RWPE2 (cell line): ENCODE results near the gene HOXC11.

ENCODE experiments used
- ATAC-seq: fragments of 200-7000 bp; cut with Tn5 transposase; 3 replicates; pipeline ENCODE4 v1.9.1; 2021; ENCODE audit warnings: low read depth
- DNase-seq: peaks from one replicate; pipeline ENCODE4 v3.0.0-alpha.2; 2020; ENCODE audit warnings: low spot score
- H3K27ac ChIP-seq: fragments of 450-650 bp; 2 replicates; pipeline ENCODE4 v1.5.1; 2017; ENCODE audit warnings: mild to moderate bottlenecking; ENCODE audit not compliant: poor library complexity, severe bottlenecking
- H3K27me3 ChIP-seq: fragments of 250-450 bp; sonication (Bioruptor Pico); 2 replicates; pipeline ENCODE4 v1.5.1; 2021; ENCODE audit warnings: mild to moderate bottlenecking, moderate library complexity; ENCODE audit not compliant: insufficient read depth, poor library complexity, severe bottlenecking
- H3K36me3 ChIP-seq: fragments of 250-450 bp; sonication (Bioruptor Pico); 2 replicates; pipeline ENCODE4 v1.5.1; 2020; ENCODE audit warnings: low read depth, mild to moderate bottlenecking, moderate library complexity
- H3K4me1 ChIP-seq: fragments of 250-450 bp; sonication (Bioruptor Pico); 2 replicates; pipeline ENCODE4 v1.5.1; 2021; ENCODE audit warnings: mild to moderate bottlenecking, moderate library complexity; ENCODE audit not compliant: insufficient read depth, poor library complexity, severe bottlenecking
- H3K4me3 ChIP-seq: fragments of 250-450 bp; sonication (Bioruptor Pico); 2 replicates; pipeline ENCODE4 v1.5.1; 2021; ENCODE audit warnings: mild to moderate bottlenecking, moderate library complexity; ENCODE audit not compliant: severe bottlenecking
- H3K9me3 ChIP-seq: fragments of 250-450 bp; sonication (Bioruptor Pico); 2 replicates; pipeline ENCODE4 v1.5.1; 2021; ENCODE audit warnings: mild to moderate bottlenecking, moderate library complexity; ENCODE audit not compliant: severe bottlenecking
- TF ChIP-seq, protein P1 (sequence below): fragments of 450-650 bp; IDR thresholded peaks from one replicate; pipeline ENCODE4 v1.5.1; 2017; ENCODE audit warnings: mild to moderate bottlenecking, moderate library complexity; ENCODE audit not compliant: poor library complexity, severe bottlenecking

HOXC11 gene

DNA sequence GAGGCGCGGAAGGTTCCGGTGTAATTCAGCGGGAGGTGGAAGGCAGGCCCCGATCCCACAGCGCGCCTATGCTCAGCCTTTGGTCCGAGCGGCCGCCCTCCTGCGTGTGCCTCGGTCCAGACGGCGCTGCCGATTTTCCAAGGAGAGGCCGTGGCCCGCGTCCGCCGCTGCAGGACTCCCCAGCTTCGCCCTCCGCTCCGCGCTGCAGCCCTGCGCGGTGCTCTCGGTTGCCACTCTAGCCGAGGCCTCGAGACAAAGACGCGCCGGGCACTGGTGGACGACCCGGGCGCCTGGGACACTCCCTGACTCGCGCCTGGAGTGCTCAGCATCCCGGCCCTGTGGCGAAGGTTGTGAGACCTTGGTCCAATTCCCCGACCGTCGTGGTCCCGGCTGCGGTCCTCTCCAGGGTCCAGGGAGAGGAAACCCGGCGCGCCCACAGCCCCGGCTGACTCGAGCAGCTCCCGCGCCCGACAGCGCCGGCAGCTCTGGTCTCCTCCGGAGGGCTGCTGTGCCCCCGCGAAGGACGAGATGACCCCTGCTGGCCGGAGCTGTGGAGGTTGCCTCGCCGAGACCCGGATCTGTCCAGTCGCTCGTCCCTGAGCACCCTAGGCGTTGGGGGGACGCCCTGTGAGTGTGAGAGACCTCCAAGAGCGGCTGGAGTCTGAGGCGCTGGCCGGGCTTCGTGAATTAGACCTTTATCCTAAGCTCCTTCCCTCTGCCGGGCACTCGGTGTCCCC lies 11.7 kb upstream of the HOXC11 start:
- DNase-seq (peak; percentile 54), ATAC-seq (peak; percentile 43)
- Histone ChIP-seq H3K9me3 (no peaks in the 10 kb centered on the region), H3K4me1 (no peaks in the 10 kb centered on the region), H3K27ac (no peak overlapping the region), H3K36me3 (no peaks in the 10 kb centered on the region), H3K4me3 (no peak overlapping the region), H3K27me3 (peaks cover 100% of the 10 kb centered on the region)
- TF ChIP-seq, protein P1, sequence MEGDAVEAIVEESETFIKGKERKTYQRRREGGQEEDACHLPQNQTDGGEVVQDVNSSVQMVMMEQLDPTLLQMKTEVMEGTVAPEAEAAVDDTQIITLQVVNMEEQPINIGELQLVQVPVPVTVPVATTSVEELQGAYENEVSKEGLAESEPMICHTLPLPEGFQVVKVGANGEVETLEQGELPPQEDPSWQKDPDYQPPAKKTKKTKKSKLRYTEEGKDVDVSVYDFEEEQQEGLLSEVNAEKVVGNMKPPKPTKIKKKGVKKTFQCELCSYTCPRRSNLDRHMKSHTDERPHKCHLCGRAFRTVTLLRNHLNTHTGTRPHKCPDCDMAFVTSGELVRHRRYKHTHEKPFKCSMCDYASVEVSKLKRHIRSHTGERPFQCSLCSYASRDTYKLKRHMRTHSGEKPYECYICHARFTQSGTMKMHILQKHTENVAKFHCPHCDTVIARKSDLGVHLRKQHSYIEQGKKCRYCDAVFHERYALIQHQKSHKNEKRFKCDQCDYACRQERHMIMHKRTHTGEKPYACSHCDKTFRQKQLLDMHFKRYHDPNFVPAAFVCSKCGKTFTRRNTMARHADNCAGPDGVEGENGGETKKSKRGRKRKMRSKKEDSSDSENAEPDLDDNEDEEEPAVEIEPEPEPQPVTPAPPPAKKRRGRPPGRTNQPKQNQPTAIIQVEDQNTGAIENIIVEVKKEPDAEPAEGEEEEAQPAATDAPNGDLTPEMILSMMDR: peak; percentile 27

DNA sequence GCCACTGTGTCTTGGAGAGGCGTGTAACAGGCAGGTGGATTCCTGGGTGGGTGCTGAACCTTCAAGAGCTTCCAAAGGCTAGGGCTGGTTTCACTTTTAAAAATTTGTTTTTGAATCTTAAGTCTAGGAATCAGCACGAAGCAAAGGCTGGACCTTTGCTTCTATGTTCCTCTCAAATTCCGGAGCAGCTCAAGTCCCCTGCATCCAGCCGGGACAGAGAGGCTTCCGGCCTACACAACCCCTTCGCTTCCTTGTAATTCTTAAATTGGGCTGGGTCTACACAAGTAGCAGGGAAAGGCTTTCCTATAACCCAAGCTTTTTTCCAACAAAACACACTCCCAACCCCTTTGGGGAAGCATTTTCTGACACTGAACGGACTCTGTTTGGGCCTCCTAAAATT lies 9.9 kb upstream of the HOXC11 start:
- no peak for DNase-seq
- Histone ChIP-seq H3K4me1 (no peaks in the 10 kb centered on the region), H3K27ac (no peak overlapping the region), H3K27me3 (peaks cover 100% of the 10 kb centered on the region), H3K4me3 (no peak overlapping the region), H3K36me3 (no peaks in the 10 kb centered on the region), H3K9me3 (no peaks in the 10 kb centered on the region)
- no peak for ATAC-seq
- TF ChIP-seq, protein P1: no peak

DNA sequence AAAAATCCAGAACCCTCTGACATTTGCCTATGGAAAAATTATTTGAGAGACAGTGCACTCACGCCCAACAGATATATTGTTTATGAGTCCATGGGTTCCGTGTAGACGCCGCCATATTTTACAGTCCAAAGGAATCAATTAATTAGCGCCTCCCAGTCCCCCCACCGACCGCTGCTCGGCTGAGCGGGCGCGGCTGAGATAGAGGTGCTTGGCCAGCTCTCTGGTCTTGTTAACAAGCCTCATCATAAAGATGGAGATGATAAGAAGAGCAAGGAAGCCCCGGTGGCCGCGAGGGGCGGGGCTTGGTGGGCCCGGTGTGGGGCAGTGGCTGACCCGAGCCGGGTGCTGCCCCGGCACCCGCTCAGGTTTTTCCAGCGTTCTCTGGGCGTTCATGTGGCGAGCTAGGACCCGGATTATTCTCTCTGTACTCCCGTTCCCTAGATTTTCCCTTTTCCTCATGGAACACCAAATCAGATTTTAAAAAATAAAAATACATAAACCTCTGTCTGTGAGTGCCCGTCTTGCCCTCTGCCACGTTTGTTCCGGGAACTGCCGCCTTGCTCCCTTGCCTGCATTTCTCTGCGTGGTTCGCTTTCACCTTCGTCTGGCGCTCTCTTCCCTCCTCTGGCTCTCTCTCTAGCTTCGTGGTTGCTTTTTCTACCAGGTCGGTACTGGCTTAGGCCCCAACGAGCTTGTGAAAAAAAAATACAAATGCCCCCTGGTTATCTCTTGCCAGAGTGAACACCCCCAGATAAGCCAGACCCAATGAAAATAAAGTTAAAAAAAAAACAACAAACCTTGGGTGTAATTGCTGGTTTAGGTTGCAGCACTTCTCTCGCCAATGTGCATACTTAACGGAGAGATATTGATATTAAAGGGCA lies 9.3 kb upstream of the HOXC11 start:
- no peak for ATAC-seq
- DNase-seq: no peak
- Histone ChIP-seq H3K4me3 (no peak overlapping the region), H3K36me3 (no peaks in the 10 kb centered on the region), H3K9me3 (no peaks in the 10 kb centered on the region), H3K27ac (no peak overlapping the region), H3K27me3 (peaks cover 100% of the 10 kb centered on the region), H3K4me1 (no peaks in the 10 kb centered on the region)
- TF ChIP-seq, protein P1: no peak

DNA sequence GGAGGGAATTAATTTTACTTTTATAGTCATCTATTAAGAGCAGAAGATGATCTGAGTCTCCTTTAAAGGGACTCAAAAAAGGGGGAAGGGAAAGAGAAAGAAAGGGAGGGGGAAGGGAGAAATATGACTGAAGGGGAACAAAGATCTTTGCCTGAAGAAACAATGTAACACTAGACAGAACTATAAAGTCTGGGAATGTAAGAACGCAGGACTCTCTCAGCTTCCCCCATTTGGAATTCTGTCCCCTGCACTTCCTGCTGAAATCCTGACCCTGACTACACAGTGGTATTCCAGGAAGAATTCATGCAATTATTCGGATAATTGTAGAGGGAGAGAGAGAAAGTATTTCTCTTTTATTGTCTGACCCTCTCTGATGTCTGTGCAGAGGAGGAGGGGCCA lies 8.6 kb upstream of the HOXC11 start:
- no peak for DNase-seq
- Histone ChIP-seq H3K4me1 (no peaks in the 10 kb centered on the region), H3K4me3 (no peak overlapping the region), H3K36me3 (no peaks in the 10 kb centered on the region), H3K27me3 (peaks cover 100% of the 10 kb centered on the region), H3K27ac (no peak overlapping the region), H3K9me3 (no peaks in the 10 kb centered on the region)
- TF ChIP-seq, protein P1: no peak
- no peak for ATAC-seq
